GM18907 (cell line): Measurements from ENCODE around the gene PPFIA4.

Experiments
- ATAC-seq: cut with Tn5 transposase; IDR thresholded peaks from one replicate; pipeline ENCODE4 v1.9.1; 2021; ENCODE audit warnings: mild to moderate bottlenecking, moderate library complexity; ENCODE audit not compliant: unreplicated experiment

PPFIA4 gene

DNA sequence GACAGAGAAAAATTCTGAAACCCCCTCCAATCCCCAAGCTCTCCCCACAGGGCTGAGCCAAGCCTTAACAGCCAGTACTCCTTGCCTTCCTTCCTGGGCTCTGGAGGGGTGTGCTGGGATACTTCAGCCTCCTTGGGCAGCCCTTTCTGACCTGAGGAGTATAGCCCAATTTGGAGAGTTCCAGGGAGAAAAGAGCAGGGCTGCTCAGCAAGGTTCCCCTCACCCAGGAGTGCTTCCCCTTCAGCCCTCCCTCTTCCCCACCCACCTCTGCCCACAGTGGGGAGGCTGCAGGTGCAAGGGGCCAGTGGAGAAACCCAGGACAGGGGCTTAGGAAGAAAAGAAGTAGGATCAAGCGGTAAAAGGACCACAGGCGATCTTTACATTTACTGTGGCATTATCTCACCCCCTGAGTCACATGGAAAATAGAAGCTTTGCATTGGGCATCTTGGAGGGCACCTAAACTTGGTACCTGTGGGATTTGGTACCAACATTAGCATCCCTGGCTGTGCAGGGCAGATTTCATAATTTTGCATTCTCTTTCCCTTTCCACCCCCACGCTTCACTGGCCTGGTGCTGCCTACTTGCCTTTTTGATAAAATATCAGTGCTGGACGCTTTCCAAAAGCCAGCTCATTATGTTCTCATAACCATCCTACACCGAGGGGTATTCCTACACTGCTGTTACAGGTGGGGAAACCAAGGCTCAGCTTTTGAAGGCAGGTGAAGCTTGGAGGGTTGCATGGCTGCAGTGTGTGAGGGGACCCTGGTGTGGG is 98.4 kb downstream of the PPFIA4 start:
- no peak for ATAC-seq

- ATAC-seq: no peak
Measured at GRCh38 chr1:203126151-203126865, 100.0 kb downstream of the PPFIA4 start.

GRCh38 chr1:203126866-203127665 is 100.8 kb downstream of the PPFIA4 start:
- ATAC-seq: no peak

GRCh38 chr1:203127666-203128430 is 101.6 kb downstream of the PPFIA4 start, which contains the start of gene ADORA1:
Gene ADORA1 (plus strand): TSS chr1:203127726. CDS start chr1:203128842, 1,116 bp downstream.
- ATAC-seq: no peak

GRCh38 chr1:203128431-203128715 is 102.1 kb downstream of the PPFIA4 start:
- ATAC-seq: no peak
